Tibial nerve (tissue), 3 donors: ENCODE results near the gene FAAP24.

Experiments
- POLR2A ChIP-seq, 2 donors: fragments of 450-650 bp; IDR thresholded peaks; one replicate each; pipeline ENCODE4 v1.6.1; 2017; ENCODE audit warnings: antibody characterized with exemption in 2 of 2, mild to moderate bottlenecking in 2 of 2, moderate library complexity in 2 of 2
- TF ChIP-seq, protein P1 (sequence below), 5 experiments: fragments of 200-600 bp in 3 of 5; fragments of 450-650 bp in 2 of 5; sonication (generic) in 3 of 5; IDR thresholded peaks; one replicate each; pipeline ENCODE4 v1.5.1; 2016 to 2019; ENCODE audit warnings: antibody characterized with exemption in 5 of 5, mild to moderate bottlenecking in 3 of 5, moderate library complexity in 2 of 5

DNA sequence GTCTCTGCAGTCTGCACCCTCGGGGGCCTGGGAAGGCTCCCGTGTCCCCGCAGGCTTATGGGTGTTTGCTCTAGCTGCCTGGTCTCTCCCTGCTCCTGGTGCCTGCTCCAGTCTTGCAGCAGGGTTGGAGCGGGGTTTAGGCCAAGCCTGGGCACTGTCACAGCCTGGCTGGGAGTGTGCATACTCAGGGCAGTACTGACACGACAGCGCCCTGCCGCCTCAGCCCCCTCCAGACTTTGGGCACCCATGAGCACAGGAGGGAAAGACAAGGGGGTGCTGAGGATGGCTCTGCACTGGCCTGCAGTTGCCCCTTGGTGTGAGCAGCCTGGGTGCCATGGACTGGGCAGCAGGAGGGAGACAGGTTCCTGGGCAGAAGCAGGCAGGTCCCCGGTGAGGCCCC, 36.0 kb upstream of the FAAP24 start:
- TF ChIP-seq POLR2A (IDR thresholded peaks at IDR 0.05): no peak
- TF ChIP-seq, protein P1, sequence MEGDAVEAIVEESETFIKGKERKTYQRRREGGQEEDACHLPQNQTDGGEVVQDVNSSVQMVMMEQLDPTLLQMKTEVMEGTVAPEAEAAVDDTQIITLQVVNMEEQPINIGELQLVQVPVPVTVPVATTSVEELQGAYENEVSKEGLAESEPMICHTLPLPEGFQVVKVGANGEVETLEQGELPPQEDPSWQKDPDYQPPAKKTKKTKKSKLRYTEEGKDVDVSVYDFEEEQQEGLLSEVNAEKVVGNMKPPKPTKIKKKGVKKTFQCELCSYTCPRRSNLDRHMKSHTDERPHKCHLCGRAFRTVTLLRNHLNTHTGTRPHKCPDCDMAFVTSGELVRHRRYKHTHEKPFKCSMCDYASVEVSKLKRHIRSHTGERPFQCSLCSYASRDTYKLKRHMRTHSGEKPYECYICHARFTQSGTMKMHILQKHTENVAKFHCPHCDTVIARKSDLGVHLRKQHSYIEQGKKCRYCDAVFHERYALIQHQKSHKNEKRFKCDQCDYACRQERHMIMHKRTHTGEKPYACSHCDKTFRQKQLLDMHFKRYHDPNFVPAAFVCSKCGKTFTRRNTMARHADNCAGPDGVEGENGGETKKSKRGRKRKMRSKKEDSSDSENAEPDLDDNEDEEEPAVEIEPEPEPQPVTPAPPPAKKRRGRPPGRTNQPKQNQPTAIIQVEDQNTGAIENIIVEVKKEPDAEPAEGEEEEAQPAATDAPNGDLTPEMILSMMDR (IDR thresholded peaks at IDR 0.05): no peak
